ENCODE measurements around the gene AK8. TPM values are rescaled to one million over a fixed set of nuclear protein-coding genes. Genes with fewer than 3 reads are reported as not detected.

AK8 gene
- total and polyA plus RNA-seq, 2 experiments from 2014 or later: 0.70 to 0.83 TPM

- no peak for DNase-seq (ENCODE audit: low read depth in 1 of 2, low spot score in 1 of 2)
- no peak overlapping the region for H3K27ac ChIP-seq
- TF ChIP-seq CTCF (IDR thresholded peaks at IDR 0.05; ENCODE audit: low read depth, low read length): no peak
- no peaks in the 10 kb centered on the region for H3K36me3 ChIP-seq
- H3K4me3 ChIP-seq: no peak overlapping the region
- H3K9me3 ChIP-seq (ENCODE audit: low read depth): no peaks in the 10 kb centered on the region
- no peaks in the 10 kb centered on the region for H3K27me3 ChIP-seq
- no peaks in the 10 kb centered on the region for H3K4me1 ChIP-seq (ENCODE audit: low read depth)
These were observed 40.4 kb downstream of the AK8 start for GRCh38 chr9:132837501-132838286.

GRCh38 chr9:132834343-132834742 is 43.7 kb downstream of the AK8 start:
- H3K27me3 ChIP-seq: no peaks in the 10 kb centered on the region
- DNase-seq (ENCODE audit: low read depth in 1 of 2, low spot score in 1 of 2): no peak
- no peaks in the 10 kb centered on the region for H3K9me3 ChIP-seq (ENCODE audit: low read depth)
- no peaks in the 10 kb centered on the region for H3K4me1 ChIP-seq (ENCODE audit: low read depth)
- no peak overlapping the region for H3K4me3 ChIP-seq
- no peak for TF ChIP-seq CTCF (IDR thresholded peaks at IDR 0.05; ENCODE audit: low read depth, low read length)
- H3K36me3 ChIP-seq: no peaks in the 10 kb centered on the region
- H3K27ac ChIP-seq: no peak overlapping the region

GRCh38 chr9:132833550-132834121 is 44.4 kb downstream of the AK8 start:
- H3K9me3 ChIP-seq (ENCODE audit: low read depth): no peaks in the 10 kb centered on the region
- no peak overlapping the region for H3K4me3 ChIP-seq
- DNase-seq (ENCODE audit: low read depth in 1 of 2, low spot score in 1 of 2): no peak
- H3K27ac ChIP-seq: no peak overlapping the region
- H3K4me1 ChIP-seq (ENCODE audit: low read depth): no peaks in the 10 kb centered on the region
- TF ChIP-seq CTCF (IDR thresholded peaks at IDR 0.05; ENCODE audit: low read depth, low read length): no peak
- no peaks in the 10 kb centered on the region for H3K36me3 ChIP-seq
- no peaks in the 10 kb centered on the region for H3K27me3 ChIP-seq

GRCh38 chr9:132832171-132832881 is 45.8 kb downstream of the AK8 start:
- H3K4me1 ChIP-seq (ENCODE audit: low read depth): no peaks in the 10 kb centered on the region
- H3K9me3 ChIP-seq (ENCODE audit: low read depth): no peaks in the 10 kb centered on the region
- no peaks in the 10 kb centered on the region for H3K27me3 ChIP-seq
- H3K27ac ChIP-seq: no peak overlapping the region
- TF ChIP-seq CTCF (IDR thresholded peaks at IDR 0.05; ENCODE audit: low read depth, low read length): no peak
- DNase-seq (ENCODE audit: low read depth in 1 of 2, low spot score in 1 of 2): no peak
- H3K36me3 ChIP-seq: no peaks in the 10 kb centered on the region
- no peak overlapping the region for H3K4me3 ChIP-seq

- no peak for TF ChIP-seq CTCF (IDR thresholded peaks at IDR 0.05; ENCODE audit: low read depth, low read length)
- H3K4me3 ChIP-seq: no peak overlapping the region
- H3K4me1 ChIP-seq (ENCODE audit: low read depth): no peaks in the 10 kb centered on the region
- peaks cover 16% of the 10 kb centered on the region for H3K27me3 ChIP-seq
- no peak overlapping the region for H3K27ac ChIP-seq
- DNase-seq (ENCODE audit: low read depth in 1 of 2, low spot score in 1 of 2): no peak
- no peaks in the 10 kb centered on the region for H3K36me3 ChIP-seq
- H3K9me3 ChIP-seq (ENCODE audit: low read depth): no peaks in the 10 kb centered on the region
These were observed 49.8 kb downstream of the AK8 start for GRCh38 chr9:132828201-132828770.
